PC-3 (cell line): ENCODE results near the gene GAMT. TPM values are rescaled to one million over a fixed set of nuclear protein-coding genes. Genes with fewer than 3 reads are reported as not detected.
A peak's percentile ranks its signal among the peaks of the same experiment; 100 is the strongest.

ENCODE experiments used
- ATAC-seq: fragments of 200-7000 bp; cut with Tn5 transposase; 2 replicates; pipeline ENCODE4 v1.9.1; 2020; ENCODE audit warnings: mild to moderate bottlenecking, moderate library complexity
- BruUV-seq: library from RNA; stranded (reverse); fragments of 400-500 nt; replicated peaks from 2 replicates; lab custom pipeline; 2021; lab: Mats Ljungman, UMichigan
- CTCF ChIA-PET: fragments of 300-600 bp; sonication (Branson Sonifier 250); formaldehyde crosslinking; loops from one replicate; lab custom pipeline; 2022; ENCODE audit warnings: antibody characterized with exemption; lab: Charles Lee
- POLR2A ChIA-PET: fragments of 300-600 bp; sonication (Branson Sonifier 250); formaldehyde crosslinking; loops from one replicate; lab custom pipeline; 2022; ENCODE audit warnings: antibody characterized with exemption; ENCODE audit not compliant: unreplicated experiment; lab: Charles Lee
- DNase-seq: peaks from one replicate; pipeline ENCODE4 v3.0.0-alpha.2; 2015
- H2AFZ ChIP-seq: fragments of 300-600 bp; sonication (generic); 2 replicates; pipeline ENCODE4 v1.6.0; 2016; ENCODE audit warnings: antibody characterized with exemption, low read length
- H3F3A ChIP-seq: fragments of 300-600 bp; sonication (generic); one replicate; pipeline ENCODE4 v1.6.0; 2017; ENCODE audit warnings: antibody characterized with exemption, low read length, control low read depth, mild to moderate bottlenecking; ENCODE audit not compliant: unreplicated experiment
- H3K27ac ChIP-seq: fragments of 300-600 bp; sonication (generic); 2 replicates; pipeline ENCODE4 v1.5.1; 2016; ENCODE audit warnings: mild to moderate bottlenecking, low read length
- H3K27me3 ChIP-seq: fragments of 300-600 bp; sonication (generic); 2 replicates; pipeline ENCODE4 v1.6.1; 2016; ENCODE audit warnings: low read length, mixed read lengths
- H3K36me3 ChIP-seq: fragments of 300-600 bp; sonication (generic); 2 replicates; pipeline ENCODE4 v1.6.1; 2016; ENCODE audit warnings: low read depth, mixed run types, low read length, mixed read lengths
- H3K4me1 ChIP-seq: fragments of 300-600 bp; sonication (generic); 2 replicates; pipeline ENCODE4 v1.5.1; 2016; ENCODE audit warnings: low read length; ENCODE audit not compliant: insufficient read depth
- H3K4me2 ChIP-seq: fragments of 300-600 bp; sonication (generic); 2 replicates; pipeline ENCODE4 v1.6.0; 2016; ENCODE audit warnings: low read length
- H3K4me3 ChIP-seq: fragments of 300-600 bp; sonication (generic); 2 replicates; pipeline ENCODE4 v1.5.1; 2016; ENCODE audit warnings: mild to moderate bottlenecking, low read length, mixed read lengths
- H3K79me2 ChIP-seq: fragments of 300-600 bp; sonication (generic); 2 replicates; pipeline ENCODE4 v1.6.1; 2017; ENCODE audit warnings: low read length, mixed read lengths
- H3K9ac ChIP-seq: fragments of 300-600 bp; sonication (generic); 2 replicates; pipeline ENCODE4 v1.6.0; 2016; ENCODE audit warnings: mild to moderate bottlenecking, low read length
- H3K9me2 ChIP-seq: fragments of 300-600 bp; sonication (generic); replicated peaks from 2 replicates; pipeline ENCODE4 v1.6.1; 2016; ENCODE audit warnings: mixed run types, low read length, mixed read lengths
- H3K9me3 ChIP-seq: fragments of 300-600 bp; sonication (generic); 2 replicates; pipeline ENCODE4 v1.6.1; 2016; ENCODE audit warnings: low read length, mixed read lengths
- H4K20me1 ChIP-seq: fragments of 300-600 bp; sonication (generic); 2 replicates; pipeline ENCODE4 v1.6.1; 2016; ENCODE audit warnings: low read length, mixed read lengths
- CTCF ChIP-seq: fragments of 300-600 bp; sonication (generic); conservative IDR thresholded peaks from 2 replicates; pipeline ENCODE4 v1.5.1; 2017; ENCODE audit warnings: antibody characterized with exemption, low read depth, mild to moderate bottlenecking, low read length
- EZH2 ChIP-seq: fragments of 300-600 bp; sonication (generic); IDR thresholded peaks from one replicate; pipeline ENCODE4 v1.6.1; 2017; ENCODE audit warnings: antibody characterized with exemption, mild to moderate bottlenecking, low read length; ENCODE audit not compliant: unreplicated experiment
- EZH2phosphoT487 ChIP-seq: fragments of 300-600 bp; sonication (generic); IDR thresholded peaks from 2 replicates; pipeline ENCODE4 v1.6.1; 2018; ENCODE audit warnings: mild to moderate bottlenecking, antibody characterized with exemption, low read length, borderline replicate concordance
- intact Hi-C: fragments of 100-400 bp; cut with micrococcal nuclease; formaldehyde crosslinking; loops from 2 replicates; pipeline ENCODE4 v1.9.0; 2023
- total RNA-seq: library from RNA; depleted of rRNA; stranded (reverse); fragments of >200 nt; gene quantifications from 2 replicates; pipeline ENCODE4 v1.2.3, GENCODE V29; 2014

GAMT gene
- total RNA-seq, 1 experiment from 2014 or later: 75.6 TPM

GRCh38 chr19:1356508-1356865, 44.9 kb downstream of the GAMT start:
- DNase-seq (no peak), ATAC-seq (no peak)
- Histone ChIP-seq H3K9ac (no peak overlapping the region), H3K4me3 (peak overlapping the region; percentile 66; the same call in 1 of the 2 replicates), H4K20me1 (no peaks in the 10 kb centered on the region), H3K4me2 (peak overlapping the region; percentile 84), H2AFZ (peak overlapping the region; percentile 56; the same call in 1 of the 2 replicates), H3F3A (no peaks in the 10 kb centered on the region), H3K79me2 (peaks cover 6% of the 10 kb centered on the region; the same call in 1 of the 2 replicates), H3K27ac (no peak overlapping the region), H3K27me3 (no peaks in the 10 kb centered on the region), H3K9me2 (no peaks in the 10 kb centered on the region), H3K4me1 (peaks cover 6% of the 10 kb centered on the region), H3K9me3 (no peaks in the 10 kb centered on the region), H3K36me3 (no peaks in the 10 kb centered on the region)
- ChIA-PET POLR2A (no interaction called here), CTCF (no interaction called here)
- TF ChIP-seq CTCF (no peak), EZH2 (no peak), EZH2phosphoT487 (no peak)
- intact Hi-C loops: loop anchor here (10.0 kb wide), 1 partner anchor 82 kb away; the partner anchor contains the start of gene FAM174C
- no TSS peak for BruUV-seq

GRCh38 chr19:1355568-1356507, 45.5 kb downstream of the GAMT start:
- TSS peak; percentile 27 for BruUV-seq
- Histone ChIP-seq H3K27ac (no peak overlapping the region), H3K9me2 (no peaks in the 10 kb centered on the region), H2AFZ (peak overlapping the region; percentile 56), H4K20me1 (no peaks in the 10 kb centered on the region), H3K9ac (peak overlapping the region; percentile 25; the same call in 1 of the 2 replicates), H3F3A (no peaks in the 10 kb centered on the region), H3K27me3 (no peaks in the 10 kb centered on the region), H3K4me3 (peak overlapping the region; percentile 66), H3K4me1 (peaks cover 6% of the 10 kb centered on the region), H3K36me3 (no peaks in the 10 kb centered on the region), H3K9me3 (no peaks in the 10 kb centered on the region), H3K4me2 (peak overlapping the region; percentile 84), H3K79me2 (peaks cover 6% of the 10 kb centered on the region; the same call in 1 of the 2 replicates)
- intact Hi-C loops: loop anchor here (10.0 kb wide), 1 partner anchor 81 kb away; the partner anchor contains the start of gene FAM174C
- POLR2A ChIA-PET: no interaction called here
- ATAC-seq (peak; percentile 5; the same call in 1 of the 2 replicates), DNase-seq (peak; percentile 8)
- CTCF ChIA-PET: interaction anchor here (1.2 kb wide), 1 partner anchor 42 kb away, joined by 3 read pairs; no protein-coding TSS in a partner anchor
- TF ChIP-seq EZH2: no peak
- no peak for TF ChIP-seq CTCF
- TF ChIP-seq EZH2phosphoT487: no peak
